ENCODE results near the gene NDUFV3. TPM values are rescaled to one million over a fixed set of nuclear protein-coding genes. Genes with fewer than 3 reads are reported as not detected.
"Not testable (repeated sequence)": the region's sequence is repeated elsewhere in the genome, so short reads cannot be mapped to it uniquely, and the experiment has no call there.

NDUFV3 gene
- total RNA-seq, 2 donors from 2014 or later = 42.8 to 65.8 TPM

DNA sequence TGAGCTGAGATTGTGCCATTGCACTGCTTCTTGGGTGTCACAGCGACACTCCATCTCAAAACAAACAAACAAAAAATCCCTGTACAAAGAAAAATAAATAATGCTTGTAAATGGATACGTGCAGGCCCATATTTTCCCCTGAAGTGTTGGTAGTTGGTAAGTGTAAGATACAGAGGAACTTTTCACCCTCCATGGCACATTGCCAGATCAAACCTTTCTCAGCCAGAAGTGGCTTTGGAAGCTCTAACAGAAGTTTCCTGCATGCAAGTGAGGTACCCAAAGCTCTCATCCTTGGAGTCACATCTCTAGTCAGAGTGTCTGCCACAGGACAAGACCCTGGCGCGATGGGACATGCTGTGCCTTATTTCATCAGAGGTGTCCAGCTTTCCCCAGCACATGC, 7.3 kb downstream of the NDUFV3 start:
- Histone ChIP-seq H3K4me1 (ENCODE audit: control insufficient read depth in 1 of 2, low read depth in 2 of 2) (peaks cover 0 to 3% of the 10 kb centered on the region in 2 donors), H3K36me3 (peaks cover 51% of the 10 kb centered on the region), H3K4me3 (no peak overlapping the region), H3K9me3 (no peaks in the 10 kb centered on the region), H3K27me3 (replicated peaks; ENCODE audit: insufficient read depth) (no peaks in the 10 kb centered on the region), H3K27ac (no peak overlapping the region)
- DNase-seq (ENCODE audit: low spot score) = no peak
- ATAC-seq (ENCODE audit: insufficient number of reproducible peaks, low FRiP score, low read depth) = no peak
- TF ChIP-seq, protein P1, sequence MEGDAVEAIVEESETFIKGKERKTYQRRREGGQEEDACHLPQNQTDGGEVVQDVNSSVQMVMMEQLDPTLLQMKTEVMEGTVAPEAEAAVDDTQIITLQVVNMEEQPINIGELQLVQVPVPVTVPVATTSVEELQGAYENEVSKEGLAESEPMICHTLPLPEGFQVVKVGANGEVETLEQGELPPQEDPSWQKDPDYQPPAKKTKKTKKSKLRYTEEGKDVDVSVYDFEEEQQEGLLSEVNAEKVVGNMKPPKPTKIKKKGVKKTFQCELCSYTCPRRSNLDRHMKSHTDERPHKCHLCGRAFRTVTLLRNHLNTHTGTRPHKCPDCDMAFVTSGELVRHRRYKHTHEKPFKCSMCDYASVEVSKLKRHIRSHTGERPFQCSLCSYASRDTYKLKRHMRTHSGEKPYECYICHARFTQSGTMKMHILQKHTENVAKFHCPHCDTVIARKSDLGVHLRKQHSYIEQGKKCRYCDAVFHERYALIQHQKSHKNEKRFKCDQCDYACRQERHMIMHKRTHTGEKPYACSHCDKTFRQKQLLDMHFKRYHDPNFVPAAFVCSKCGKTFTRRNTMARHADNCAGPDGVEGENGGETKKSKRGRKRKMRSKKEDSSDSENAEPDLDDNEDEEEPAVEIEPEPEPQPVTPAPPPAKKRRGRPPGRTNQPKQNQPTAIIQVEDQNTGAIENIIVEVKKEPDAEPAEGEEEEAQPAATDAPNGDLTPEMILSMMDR (IDR thresholded peaks at IDR 0.05) = no peak

DNA sequence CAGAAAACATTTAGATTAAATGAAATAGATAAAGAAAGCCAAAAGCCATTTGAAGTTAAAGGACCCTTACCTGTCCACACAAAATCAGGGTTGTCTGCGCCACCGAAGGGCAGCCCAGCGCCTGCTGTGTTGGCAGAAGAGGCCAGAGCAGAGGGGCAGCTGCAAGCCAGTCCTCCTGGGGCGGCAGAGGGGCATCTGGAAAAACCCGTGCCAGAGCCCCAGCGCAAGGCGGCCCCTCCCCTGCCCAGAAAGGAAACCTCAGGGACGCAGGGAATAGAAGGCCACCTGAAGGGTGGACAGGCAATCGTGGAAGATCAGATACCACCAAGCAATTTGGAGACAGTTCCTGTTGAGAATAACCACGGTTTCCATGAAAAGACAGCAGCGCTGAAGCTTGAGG, 10.7 kb downstream of the NDUFV3 start:
- Histone ChIP-seq H3K27ac (no peak overlapping the region), H3K4me3 (no peak overlapping the region), H3K36me3 (peaks cover 46% of the 10 kb centered on the region), H3K9me3 (no peaks in the 10 kb centered on the region), H3K4me1 (ENCODE audit: control insufficient read depth in 1 of 2, low read depth in 2 of 2) (no peaks in the 10 kb centered on the region), H3K27me3 (replicated peaks; ENCODE audit: insufficient read depth) (no peaks in the 10 kb centered on the region)
- TF ChIP-seq, protein P1 (IDR thresholded peaks at IDR 0.05) = no peak
- DNase-seq (ENCODE audit: low spot score) = no peak
- no peak for ATAC-seq (ENCODE audit: insufficient number of reproducible peaks, low FRiP score, low read depth)

DNA sequence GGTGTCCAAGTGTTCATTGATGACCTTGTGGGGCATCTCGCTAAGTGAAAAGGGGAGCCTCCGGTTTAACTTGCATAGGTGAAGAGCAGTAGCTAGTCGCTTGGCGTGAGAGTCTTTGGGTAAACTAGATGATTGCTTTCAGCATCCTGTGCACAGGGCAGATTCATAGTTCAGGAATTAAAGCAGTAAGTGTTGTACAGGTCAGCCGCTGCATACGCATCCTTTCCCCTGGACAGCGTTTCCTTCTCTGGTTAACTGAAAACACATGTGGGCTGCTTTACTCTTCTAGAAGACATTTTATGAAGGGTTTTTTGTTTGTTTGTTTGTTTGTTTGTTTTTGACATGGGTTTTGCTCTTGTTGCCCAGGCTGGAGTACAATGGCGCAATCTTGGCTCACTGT, 12.1 kb downstream of the NDUFV3 start:
- ATAC-seq (ENCODE audit: insufficient number of reproducible peaks, low FRiP score, low read depth) = no peak
- peaks cover 50% of the 10 kb centered on the region for H3K36me3 ChIP-seq
- no peak for DNase-seq (ENCODE audit: low spot score)
- no peak overlapping the region for H3K4me3 ChIP-seq
- H3K4me1 ChIP-seq (ENCODE audit: control insufficient read depth in 1 of 2, low read depth in 2 of 2) = no peaks in the 10 kb centered on the region
- TF ChIP-seq, protein P1 (IDR thresholded peaks at IDR 0.05) = no peak
- H3K9me3 ChIP-seq = no peaks in the 10 kb centered on the region
- H3K27ac ChIP-seq = no peak overlapping the region
- no peaks in the 10 kb centered on the region for H3K27me3 ChIP-seq (replicated peaks; ENCODE audit: insufficient read depth)

DNA sequence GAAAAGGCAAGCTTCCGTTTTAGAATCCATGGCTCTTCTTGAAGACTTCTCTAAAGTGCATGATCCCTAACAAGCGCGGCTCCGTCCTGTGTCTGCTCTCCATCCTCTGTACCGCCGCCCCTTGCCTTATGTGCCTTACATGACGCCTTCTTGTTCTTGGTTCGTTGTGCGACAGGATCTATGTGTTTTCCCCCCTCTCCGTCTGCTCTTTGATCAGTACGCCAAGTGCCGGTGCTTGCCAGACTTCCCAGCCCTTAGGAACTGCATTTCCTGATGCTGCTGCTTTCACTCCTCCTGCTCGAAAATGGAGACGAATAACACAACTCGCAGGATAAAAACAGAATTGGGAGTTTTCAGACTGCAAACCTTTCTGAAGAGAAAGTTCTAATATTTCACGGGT, 13.1 kb downstream of the NDUFV3 start:
- H3K4me3 ChIP-seq = no peak overlapping the region
- H3K36me3 ChIP-seq = peaks cover 52% of the 10 kb centered on the region

DNA sequence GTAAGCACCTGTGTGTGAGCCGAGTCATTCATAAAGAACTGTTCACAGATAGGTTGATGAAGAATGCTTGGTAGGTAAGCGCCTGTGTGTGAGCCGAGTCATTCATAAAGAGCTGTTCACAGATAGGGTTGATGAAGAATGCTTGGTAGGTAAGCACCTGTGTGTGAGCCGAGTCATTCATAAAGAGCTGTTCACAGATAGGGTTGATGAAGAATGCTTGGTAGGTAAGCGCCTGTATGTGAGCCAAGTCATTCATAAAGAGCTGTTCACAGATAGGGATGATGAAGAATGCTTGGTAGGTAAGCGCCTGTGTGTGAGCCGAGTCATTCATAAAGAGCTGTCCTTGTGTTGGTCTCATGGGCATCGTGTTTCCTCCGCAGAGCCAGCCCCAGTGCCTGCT, 15.4 kb downstream of the NDUFV3 start:
- H3K4me3 ChIP-seq; H3K9me3 ChIP-seq; H3K27me3 ChIP-seq (replicated peaks; ENCODE audit: insufficient read depth); DNase-seq (ENCODE audit: low spot score); H3K4me1 ChIP-seq (ENCODE audit: control insufficient read depth in 1 of 2, low read depth in 2 of 2); ATAC-seq (ENCODE audit: insufficient number of reproducible peaks, low FRiP score, low read depth); H3K27ac ChIP-seq: not testable (repeated sequence)
- H3K36me3 ChIP-seq = peaks cover 51% of the 10 kb centered on the region

More for the DNA sequence above, 13.1 kb downstream of the NDUFV3 start:
- ATAC-seq (ENCODE audit: insufficient number of reproducible peaks, low FRiP score, low read depth) (no peak), DNase-seq (ENCODE audit: low spot score) (no peak)
- Histone ChIP-seq H3K9me3 (no peaks in the 10 kb centered on the region), H3K27ac (no peak overlapping the region), H3K4me1 (ENCODE audit: control insufficient read depth in 1 of 2, low read depth in 2 of 2) (no peaks in the 10 kb centered on the region), H3K27me3 (replicated peaks; ENCODE audit: insufficient read depth) (no peaks in the 10 kb centered on the region)
- TF ChIP-seq, protein P1 (IDR thresholded peaks at IDR 0.05) = no peak

DNA sequence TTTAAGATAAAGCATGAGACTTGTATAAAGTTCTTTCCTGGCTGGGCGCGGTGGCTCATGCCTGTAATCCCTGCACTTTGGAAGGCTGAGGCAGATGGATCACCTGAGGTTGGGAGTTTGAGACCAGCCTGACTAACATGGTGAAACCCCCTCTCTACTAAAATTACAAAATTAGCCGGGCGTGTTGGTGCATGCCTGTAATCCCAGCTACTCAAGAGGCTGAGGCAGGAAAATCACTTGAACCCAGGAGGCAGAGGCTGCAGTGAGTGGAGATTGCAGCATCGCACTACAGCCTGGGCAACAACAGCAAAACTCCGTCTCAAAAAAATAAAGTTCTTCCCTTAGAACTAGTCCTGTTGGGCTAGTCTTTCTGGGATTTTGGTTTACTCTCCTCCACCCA, 18.8 kb downstream of the NDUFV3 start:
- peaks cover 26% of the 10 kb centered on the region for H3K36me3 ChIP-seq
- not testable (repeated sequence) for DNase-seq (ENCODE audit: low spot score); ATAC-seq (ENCODE audit: insufficient number of reproducible peaks, low FRiP score, low read depth)

More for the DNA sequence above, 18.8 kb downstream of the NDUFV3 start:
- H3K27me3 ChIP-seq (replicated peaks; ENCODE audit: insufficient read depth); H3K27ac ChIP-seq; H3K9me3 ChIP-seq; H3K4me3 ChIP-seq; H3K4me1 ChIP-seq (ENCODE audit: control insufficient read depth in 1 of 2, low read depth in 2 of 2): not testable (repeated sequence)
